Measurements from ENCODE around the gene DNTTIP2.
"Not testable (repeated sequence)": the region's sequence is repeated elsewhere in the genome, so short reads cannot be mapped to it uniquely, and the experiment has no call there.

The DNTTIP2 gene

GRCh38 chr1:93840956-93841482 is 38.0 kb downstream of the DNTTIP2 start:
- no peak for DNase-seq

GRCh38 chr1:93839753-93840152 is 39.3 kb downstream of the DNTTIP2 start:
- DNase-seq: no peak

GRCh38 chr1:93839307-93839706 is 39.7 kb downstream of the DNTTIP2 start:
- no peak for DNase-seq

- no peak for DNase-seq
Observed at GRCh38 chr1:93837961-93838360, 41.0 kb downstream of the DNTTIP2 start.

- not testable (repeated sequence) for DNase-seq
Observed at GRCh38 chr1:93833293-93833692, 45.7 kb downstream of the DNTTIP2 start.

- no peak for DNase-seq
Observed at GRCh38 chr1:93829061-93829460, 49.9 kb downstream of the DNTTIP2 start.

GRCh38 chr1:93828367-93828755 is 50.6 kb downstream of the DNTTIP2 start:
- DNase-seq: no peak

- DNase-seq: no peak
Observed at GRCh38 chr1:93827633-93828366, 51.2 kb downstream of the DNTTIP2 start.

- DNase-seq: no peak
Observed at GRCh38 chr1:93827128-93827527, 51.9 kb downstream of the DNTTIP2 start.

- DNase-seq: no peak
Observed at GRCh38 chr1:93824834-93825233, 54.2 kb downstream of the DNTTIP2 start.

- DNase-seq: no peak
Observed at GRCh38 chr1:93822730-93823425, 56.1 kb downstream of the DNTTIP2 start.

GRCh38 chr1:93821423-93822144 is 57.4 kb downstream of the DNTTIP2 start:
- DNase-seq: no peak

GRCh38 chr1:93820554-93821422 is 58.2 kb downstream of the DNTTIP2 start:
- no peak for DNase-seq

- DNase-seq: no peak
Observed at GRCh38 chr1:93818570-93818959, 60.4 kb downstream of the DNTTIP2 start.

GRCh38 chr1:93817819-93818569 is 61.0 kb downstream of the DNTTIP2 start:
- DNase-seq: no peak

- no peak for DNase-seq
Observed at GRCh38 chr1:93816970-93817678, 61.9 kb downstream of the DNTTIP2 start.
